CD4-positive, alpha-beta T cell treated with Interferon alpha-2 for 1 hour (primary cell): ENCODE data around the gene ACOT6.
"Not testable (repeated sequence)": the region's sequence is repeated elsewhere in the genome, so short reads cannot be mapped to it uniquely, and the experiment has no call there.

Experiments
- DNase-seq, 2 donors: peaks; one replicate each; pipeline ENCODE4 v3.0.0-alpha.2; 2020 to 2022

Gene ACOT6

DNA sequence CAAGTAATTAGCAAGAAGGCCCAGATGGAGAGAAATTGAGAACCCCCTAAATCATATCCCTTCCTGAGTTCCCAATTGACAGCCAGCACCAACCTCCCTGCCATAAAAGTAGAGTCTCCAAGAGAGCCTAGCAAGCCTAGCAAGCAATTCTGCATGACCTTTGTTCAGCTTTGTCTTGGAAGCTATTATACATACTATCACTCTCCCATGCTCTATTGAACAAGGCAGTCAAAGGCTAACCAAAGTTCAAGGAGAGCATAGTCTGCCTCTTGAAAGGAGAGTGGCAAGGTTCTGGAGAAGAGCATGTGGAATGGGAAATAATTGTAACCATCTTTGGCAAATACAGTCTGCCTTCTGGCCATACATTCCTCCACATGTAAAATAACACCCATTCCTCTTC is 12.8 kb upstream of the ACOT6 start:
- DNase-seq, result no peak

- no peak for DNase-seq
Measured at GRCh38 chr14:73602994-73603393, 9.3 kb upstream of the ACOT6 start.

DNA sequence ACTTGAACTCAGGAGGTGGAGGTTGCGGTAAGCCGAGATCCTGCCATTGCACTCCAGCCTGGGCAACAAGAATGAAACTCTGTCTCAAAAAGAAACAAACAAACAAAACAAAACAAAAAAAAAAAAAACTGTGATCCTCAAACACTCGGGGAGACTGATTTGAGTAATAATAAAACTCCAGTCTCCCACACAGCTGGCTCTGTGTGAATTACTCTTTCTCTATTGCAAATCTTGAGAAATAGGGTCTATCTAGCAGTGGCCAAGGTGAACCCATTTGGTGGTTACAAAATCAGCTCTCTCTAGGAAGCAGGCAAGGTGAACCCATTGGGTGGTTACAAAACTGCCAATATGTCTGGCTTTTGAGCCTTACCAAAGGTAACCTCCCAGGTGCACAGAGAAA is 6.0 kb upstream of the ACOT6 start:
- no peak for DNase-seq

- DNase-seq, result no peak
Measured at GRCh38 chr14:73607241-73607640, 5.1 kb upstream of the ACOT6 start.

GRCh38 chr14:73610687-73611086 is 1.6 kb upstream of the ACOT6 start:
- no peak for DNase-seq

GRCh38 chr14:73613046-73613383 is 698 bp downstream of the ACOT6 start:
- no peak for DNase-seq

GRCh38 chr14:73613419-73613963 is 1.2 kb downstream of the ACOT6 start:
- no peak for DNase-seq

- DNase-seq, result no peak
Measured at GRCh38 chr14:73616831-73617230, 4.5 kb downstream of the ACOT6 start.

- no peak for DNase-seq
Measured at GRCh38 chr14:73619524-73619923, 7.2 kb downstream of the ACOT6 start.

DNA sequence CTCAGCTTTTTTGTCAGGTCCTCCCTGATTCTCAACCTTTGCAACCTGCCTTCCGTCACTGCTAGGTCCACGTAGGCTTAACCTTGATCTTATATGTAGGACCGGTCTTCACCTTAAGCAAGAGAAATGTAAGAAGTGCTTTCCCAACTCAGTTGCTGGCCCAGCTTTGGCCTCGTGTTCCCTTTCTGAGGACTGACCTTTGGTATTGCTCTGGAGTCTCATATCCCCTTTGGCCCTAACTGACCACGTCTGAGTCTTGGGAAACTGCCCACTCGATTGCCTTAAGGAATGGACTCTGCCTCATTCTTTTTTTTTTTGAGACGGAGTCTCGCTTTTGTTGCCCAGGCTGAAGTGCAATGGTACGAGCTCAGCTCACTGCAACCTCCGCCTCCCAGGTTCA is 8.0 kb downstream of the ACOT6 start:
- no peak for DNase-seq

DNA sequence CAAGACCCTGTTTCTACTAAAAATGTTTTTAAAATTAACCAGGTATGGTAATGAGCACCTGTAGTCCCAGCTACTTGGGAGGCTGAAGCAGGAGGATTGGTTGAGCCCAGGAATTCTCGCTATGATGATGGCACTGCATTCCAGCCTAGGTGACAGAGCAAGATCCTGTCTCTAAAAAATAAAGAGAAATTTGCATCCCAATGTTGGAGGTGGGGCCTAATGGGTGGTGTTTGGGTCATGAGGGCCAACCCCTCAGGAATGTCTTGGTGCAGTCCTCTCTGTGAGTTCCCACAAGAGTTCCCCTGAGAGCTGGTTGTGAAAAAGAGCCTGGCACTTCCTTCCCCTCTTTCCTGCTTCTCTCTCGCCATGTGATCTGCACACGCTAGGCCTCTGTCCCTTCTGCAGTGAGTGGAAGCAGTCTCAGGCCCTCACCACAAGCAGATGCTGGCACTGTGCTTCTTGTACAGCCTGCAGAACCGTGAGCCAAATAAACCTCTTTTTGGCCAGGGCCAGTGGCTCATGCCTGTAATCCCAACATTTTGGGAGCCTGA is 11.3 kb downstream of the ACOT6 start:
- no peak for DNase-seq

DNA sequence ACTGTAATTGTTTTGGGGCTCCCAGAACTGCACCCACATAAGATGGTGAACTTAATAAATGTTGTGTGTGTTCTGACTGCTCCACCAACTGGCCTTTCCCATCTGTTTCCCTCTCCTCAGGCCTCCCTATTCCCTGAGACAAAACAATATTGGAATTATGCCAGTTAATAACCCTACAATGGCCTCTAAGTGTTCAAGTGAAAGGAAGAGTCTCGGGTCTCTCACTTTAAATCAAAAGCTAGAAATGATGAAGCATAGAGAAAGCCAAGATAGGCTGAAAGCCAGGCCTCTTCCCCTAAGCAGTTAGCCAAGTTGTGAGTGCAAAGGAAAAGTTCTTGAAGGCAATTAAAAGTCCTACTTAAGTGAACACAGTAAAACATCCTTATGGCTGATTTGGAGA is 13.4 kb downstream of the ACOT6 start:
- no peak for DNase-seq

DNA sequence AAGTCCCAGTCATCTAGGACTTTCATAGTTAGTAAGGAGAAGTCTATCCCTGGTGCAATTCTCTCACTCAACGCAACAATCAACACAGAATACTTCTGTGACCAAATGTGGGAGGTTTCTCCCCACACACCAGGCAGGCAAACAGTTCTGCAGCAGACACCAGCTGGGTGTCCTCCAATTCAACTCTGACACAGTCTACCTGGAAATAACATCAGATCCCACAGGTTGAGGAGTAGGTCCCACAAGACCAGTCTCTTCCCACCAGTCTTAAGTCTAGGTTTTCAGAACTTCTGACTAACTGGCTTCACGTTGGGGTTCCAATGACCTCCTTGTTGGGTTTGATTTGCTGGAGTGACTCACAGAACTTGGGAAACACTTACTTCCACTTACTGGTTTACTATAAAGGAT is 14.8 kb downstream of the ACOT6 start:
- no peak for DNase-seq

GRCh38 chr14:73630009-73630780 is 17.9 kb downstream of the ACOT6 start:
- DNase-seq, result no peak

GRCh38 chr14:73633116-73634010 is 21.0 kb downstream of the ACOT6 start:
- DNase-seq, result peak; percentile 55 to 77

DNA sequence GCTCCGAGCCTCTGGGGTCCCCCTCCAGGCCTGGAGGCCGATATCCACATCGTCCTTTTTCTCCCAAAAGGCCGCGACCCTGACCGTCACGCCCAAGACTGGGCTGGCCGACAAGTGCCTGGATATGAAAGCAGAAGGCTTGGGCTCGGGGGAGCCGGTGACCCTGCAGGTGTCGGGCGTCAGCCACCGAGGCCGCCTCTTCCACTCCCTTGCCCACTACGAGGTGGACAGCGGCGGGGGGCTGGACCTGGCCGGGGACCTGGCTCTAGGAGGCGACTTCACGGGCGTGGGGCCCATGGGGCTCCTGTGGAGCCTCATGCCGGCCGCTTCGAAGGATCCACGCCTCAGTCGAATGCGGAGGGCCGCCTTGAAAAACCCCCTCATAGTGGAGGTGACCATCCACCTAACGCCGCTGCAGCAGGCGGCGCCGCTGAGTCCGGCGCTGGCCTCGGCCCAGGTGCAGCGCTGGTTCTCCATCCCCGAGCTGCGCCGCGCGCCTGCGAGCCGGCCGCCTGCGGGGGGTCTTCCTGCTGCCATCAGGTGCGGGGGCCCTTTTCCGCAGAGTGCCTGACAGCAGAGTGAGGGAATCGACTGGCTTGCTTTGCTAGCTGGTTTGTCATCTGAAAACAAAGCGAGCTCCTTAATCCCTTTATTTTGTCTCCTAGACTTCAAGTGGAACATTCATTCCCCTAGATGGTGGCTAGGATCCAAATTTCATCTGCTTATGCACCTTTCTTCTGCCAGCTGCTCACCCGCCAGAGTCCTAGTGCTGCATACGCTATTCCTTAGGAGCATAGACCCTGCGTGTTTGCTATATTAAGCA is 21.9 kb downstream of the ACOT6 start:
- DNase-seq, result no peak

DNA sequence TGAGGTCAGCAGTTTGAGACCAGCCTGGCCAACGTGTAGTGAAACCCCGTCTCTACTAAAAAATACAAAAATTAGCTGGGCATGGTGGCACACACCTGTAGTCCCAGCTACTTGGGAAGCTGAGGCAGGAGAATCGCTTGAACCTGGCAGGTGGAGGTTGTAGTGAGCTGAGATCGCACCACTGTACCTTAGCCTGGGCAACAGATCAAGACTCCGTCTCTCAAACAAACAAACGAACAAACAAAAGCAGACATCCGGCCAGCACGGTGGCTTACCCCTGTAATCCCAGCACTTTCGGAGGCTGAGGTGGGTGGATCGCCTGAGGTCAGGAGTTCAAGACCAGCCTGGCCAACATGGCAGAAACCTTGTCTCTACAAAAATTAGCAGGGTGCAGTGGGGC is 24.0 kb downstream of the ACOT6 start:
- not testable (repeated sequence) for DNase-seq

GRCh38 chr14:73637830-73638229 is 25.5 kb downstream of the ACOT6 start:
- no peak for DNase-seq

DNA sequence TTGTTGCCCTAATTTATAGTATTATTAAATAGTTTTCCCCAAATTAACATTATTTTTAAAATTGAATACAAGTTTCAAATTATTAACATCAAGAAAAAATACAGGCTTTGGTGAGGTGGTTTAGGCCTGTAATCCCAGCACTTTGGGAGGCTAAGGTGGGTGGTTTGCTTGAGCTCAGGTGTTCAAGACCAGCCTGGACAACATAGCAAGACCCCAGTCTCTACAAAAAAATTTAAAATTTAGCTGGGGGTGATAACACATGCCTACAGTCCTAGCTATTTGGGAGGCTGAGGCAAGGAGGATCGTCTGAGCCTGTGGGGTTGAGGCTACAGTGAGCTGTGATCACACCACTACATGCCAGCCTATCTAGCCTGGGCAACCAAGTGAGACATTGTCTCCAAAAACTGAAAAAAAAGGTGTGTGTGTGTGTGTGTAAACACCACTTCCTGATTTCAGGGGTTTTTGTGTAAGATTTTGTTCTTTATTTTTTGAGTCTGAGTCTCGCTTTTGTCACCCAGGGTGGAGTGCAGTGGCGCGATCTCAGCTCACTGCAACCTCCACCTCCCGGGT is 28.6 kb downstream of the ACOT6 start:
- no peak for DNase-seq

DNA sequence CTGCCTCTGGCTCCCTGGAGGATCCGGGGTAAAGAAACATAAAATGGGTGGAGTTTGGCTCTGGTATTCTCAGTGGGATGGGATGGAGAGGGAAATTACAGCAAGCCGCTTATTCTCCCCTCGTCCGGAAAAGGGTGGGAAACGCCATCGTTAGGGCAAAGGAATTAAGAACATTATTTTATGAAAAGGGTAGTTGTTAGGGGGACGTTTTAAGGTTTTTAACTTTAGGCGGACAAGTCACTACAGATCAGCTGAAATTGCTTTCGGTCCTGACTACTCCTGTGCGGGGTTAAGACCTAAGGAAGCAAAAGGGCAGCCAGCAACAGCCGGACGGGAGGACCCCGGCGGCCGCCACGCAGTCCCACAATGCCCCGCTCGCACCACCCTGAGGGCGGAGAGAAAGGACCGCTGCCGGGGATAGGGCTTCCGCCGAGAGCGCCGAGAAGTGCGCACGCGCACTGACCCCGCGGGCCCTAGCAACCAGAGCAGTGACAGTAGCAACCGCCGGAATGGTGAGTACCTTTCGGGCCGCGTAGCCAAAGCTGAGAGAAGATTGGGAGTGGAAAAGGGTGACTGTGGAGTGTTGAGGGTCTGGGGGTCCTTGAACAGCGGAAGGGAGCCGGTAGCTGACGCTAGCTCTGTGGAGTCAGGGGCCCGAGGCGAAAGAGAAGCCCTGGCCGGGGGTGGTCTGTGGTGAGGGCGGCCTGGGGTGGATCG is 32.4 kb downstream of the ACOT6 start, which contains the start of gene DNAL1:
Gene DNAL1 (plus strand): TSS at position 456 of the 717 bp plus-strand sequence. CDS start 54 bp downstream, at position 510.
- DNase-seq, result peak; percentile 92 to 94

GRCh38 chr14:73645248-73645610 is 32.9 kb downstream of the ACOT6 start:
- DNase-seq, result no peak

GRCh38 chr14:73651005-73651404 is 38.7 kb downstream of the ACOT6 start:
- DNase-seq, result no peak
